ENCODE data around the gene SMIM7. TPM values are rescaled to one million over a fixed set of nuclear protein-coding genes. Genes with fewer than 3 reads are reported as not detected.

SMIM7 gene
- total RNA-seq, 1 experiment from 2014 or later, result 77.6 TPM

- H3K23me2 ChIP-seq (ENCODE audit: insufficient read length, low read depth, low read length, poor library complexity, severe bottlenecking), result no peaks in the 10 kb centered on the region
- no peak overlapping the region for H3K4ac ChIP-seq (ENCODE audit: low read depth, low read length)
- no peak overlapping the region for H2AK5ac ChIP-seq (ENCODE audit: insufficient read length, low read length)
- H3K4me3 Mint-ChIP-seq, result no peak overlapping the region
- H3K4me1 ChIP-seq (ENCODE audit: insufficient read depth, low read length), result no peaks in the 10 kb centered on the region
- H3K36me3 Mint-ChIP-seq (ENCODE audit: insufficient read depth in 1 of 3, low read depth in 3 of 3), result no peaks in the 10 kb centered on the region
- DNase-seq, result no peak
- H3K27ac ChIP-seq (ENCODE audit: insufficient read length, low read depth, low read length), result no peak overlapping the region
- no peak overlapping the region for H4K5ac ChIP-seq (ENCODE audit: insufficient read length, low read depth, low read length)
- H3K79me1 ChIP-seq (ENCODE audit: insufficient read depth, low read depth, low read length, poor library complexity, severe bottlenecking), result peaks cover 11% of the 10 kb centered on the region
- no peak overlapping the region for H4K91ac ChIP-seq (ENCODE audit: insufficient read length, low read depth, low read length)
- TF ChIP-seq CTCF (conservative IDR thresholded peaks at IDR 0.05), result no peak
- WGBS (ENCODE audit: extremely low coverage, insufficient read length, low lambda C conversion rate), result no CpG with 5 or more reads among the region's 6 CpGs
- no peak overlapping the region for H3K23ac ChIP-seq (ENCODE audit: insufficient read length, low read depth, low read length)
- H3K27me3 Mint-ChIP-seq (ENCODE audit: low read depth), result no peaks in the 10 kb centered on the region
- no peak overlapping the region for H2BK120ac ChIP-seq (ENCODE audit: low read depth, low read length, poor library complexity, severe bottlenecking)
- H3K9me3 Mint-ChIP-seq, result no peaks in the 10 kb centered on the region
- H2BK15ac ChIP-seq (ENCODE audit: low read depth, low read length), result no peak overlapping the region
- no peak overlapping the region; the same call in 1 of the 2 replicates for H3K14ac ChIP-seq (ENCODE audit: insufficient read depth, low read length)
- no peaks in the 10 kb centered on the region for H3K27me3 ChIP-seq (ENCODE audit: insufficient read depth, low read length)
- H3K4me1 Mint-ChIP-seq, result no peaks in the 10 kb centered on the region; a peak in 1 of 4 replicates
- H3K56ac ChIP-seq (ENCODE audit: insufficient read length, low read depth, low read length), result no peak overlapping the region
- no peak overlapping the region for H4K8ac ChIP-seq (replicated peaks; ENCODE audit: insufficient read length, low read depth, low read length)
- peak overlapping the region in 2 of 3 experiments; percentile 12 to 76; a peak in 2 of 7 replicates for H3K27ac Mint-ChIP-seq
- no peak overlapping the region for H3K9ac ChIP-seq (ENCODE audit: extremely low read depth, insufficient read length, low read length)
- peaks cover 4% of the 10 kb centered on the region for H4K20me1 ChIP-seq (ENCODE audit: control insufficient read depth, insufficient read depth, insufficient read length)
- no peak overlapping the region for H2BK5ac ChIP-seq (ENCODE audit: insufficient read length, low read length)
- H3K79me2 ChIP-seq (ENCODE audit: insufficient read depth, low read length), result peaks cover 23% of the 10 kb centered on the region; the same call in 1 of the 2 replicates
- H3K4me2 ChIP-seq (ENCODE audit: insufficient read depth, insufficient read length, low read length), result no peak overlapping the region
- no peak overlapping the region for H3T11ph ChIP-seq (ENCODE audit: low read length)
- H2BK20ac ChIP-seq (ENCODE audit: low read depth, low read length, poor library complexity, severe bottlenecking), result no peak overlapping the region
- no peak overlapping the region for H2AFZ ChIP-seq (ENCODE audit: low read length)
- H3K18ac ChIP-seq (ENCODE audit: insufficient read length, low read depth, low read length), result no peak overlapping the region
- no peaks in the 10 kb centered on the region for H3K9me3 ChIP-seq (ENCODE audit: control insufficient read depth, low read depth, low read length)
- H2BK12ac ChIP-seq (ENCODE audit: insufficient read length, low read depth, low read length), result no peak overlapping the region
Measured at GRCh38 chr19:16599655-16600346, 60.1 kb downstream of the SMIM7 start.

All from H9 (cell line).